A673 (cell line): ENCODE results near the gene ASIC3. TPM values are rescaled to one million over a fixed set of nuclear protein-coding genes. Genes with fewer than 3 reads are reported as not detected.
"Not testable (repeated sequence)": the region's sequence is repeated elsewhere in the genome, so short reads cannot be mapped to it uniquely, and the experiment has no call there.

ENCODE experiments used
- BruUV-seq: library from RNA; stranded (reverse); fragments of 400-500 nt; replicated peaks from 2 replicates; lab custom pipeline; 2021; lab: Mats Ljungman, UMichigan
- CTCF ChIA-PET: fragments of 300-600 bp; sonication (Branson Sonifier 250); formaldehyde crosslinking; loops from one replicate; lab custom pipeline; 2022; ENCODE audit warnings: antibody characterized with exemption; lab: Charles Lee
- POLR2A ChIA-PET: fragments of 300-600 bp; sonication (Branson Sonifier 250); formaldehyde crosslinking; loops from one replicate; lab custom pipeline; 2022; ENCODE audit warnings: antibody characterized with exemption; ENCODE audit not compliant: low non-redundant PET; lab: Charles Lee
- DNase-seq: peaks from one replicate; pipeline ENCODE4 v3.0.0-alpha.2; 2015; ENCODE audit warnings: low spot score
- H3K27ac ChIP-seq: fragments of 200-600 bp; sonication (generic); 2 replicates; pipeline ENCODE4 v1.5.1; 2016; ENCODE audit warnings: mixed run types, low read depth, mild to moderate bottlenecking, mixed read lengths, antibody characterized with exemption, low read length; ENCODE audit not compliant: poor library complexity, severe bottlenecking
- H3K27me3 ChIP-seq: fragments of 200-600 bp; sonication (generic); replicated peaks from 2 replicates; pipeline ENCODE4 v1.6.1; 2017; ENCODE audit warnings: mixed run types, low read depth, mild to moderate bottlenecking, mixed read lengths, antibody characterized with exemption, low read length; ENCODE audit not compliant: insufficient read depth, poor library complexity
- H3K36me3 ChIP-seq: fragments of 200-600 bp; sonication (generic); 2 replicates; pipeline ENCODE4 v1.6.1; 2016; ENCODE audit warnings: mixed run types, mild to moderate bottlenecking, mixed read lengths, antibody characterized with exemption, low read length; ENCODE audit not compliant: insufficient read depth, poor library complexity, severe bottlenecking
- H3K4me1 ChIP-seq: fragments of 200-600 bp; sonication (generic); 2 replicates; pipeline ENCODE4 v1.6.1; 2017; ENCODE audit warnings: mixed run types, mild to moderate bottlenecking, mixed read lengths, antibody characterized with exemption, low read length; ENCODE audit not compliant: insufficient read depth, poor library complexity, severe bottlenecking
- H3K4me3 ChIP-seq: fragments of 200-600 bp; sonication (generic); 2 replicates; pipeline ENCODE4 v1.5.1; 2016; ENCODE audit warnings: low read depth, mixed run types, mild to moderate bottlenecking, mixed read lengths, low read length; ENCODE audit not compliant: poor library complexity, severe bottlenecking
- H3K9me3 ChIP-seq: fragments of 200-600 bp; sonication (generic); 2 replicates; pipeline ENCODE4 v1.6.1; 2016; ENCODE audit warnings: mixed run types, low read depth, mild to moderate bottlenecking, mixed read lengths, antibody characterized with exemption, low read length; ENCODE audit not compliant: poor library complexity, severe bottlenecking
- EZH2 ChIP-seq: fragments of 200-600 bp; sonication (generic); IDR thresholded peaks from 2 replicates; pipeline ENCODE4 v1.6.1; 2017; ENCODE audit warnings: borderline replicate concordance, low read depth, mild to moderate bottlenecking, mixed read lengths, antibody characterized with exemption, low read length; ENCODE audit not compliant: poor library complexity, severe bottlenecking
- intact Hi-C: fragments of 100-400 bp; cut with micrococcal nuclease; formaldehyde crosslinking; loops from one replicate; pipeline ENCODE4 v1.10.0; 2022; ENCODE audit not compliant: unreplicated experiment
- total RNA-seq: library from RNA; stranded (reverse); gene quantifications from 2 replicates; pipeline ENCODE4 v1.2.3, GENCODE V29; 2021
- TF ChIP-seq, protein P1 (sequence below): fragments of 300-800, 200-600 bp; sonication (generic); conservative IDR thresholded peaks from 2 replicates; pipeline ENCODE4 v1.5.1; 2017; ENCODE audit warnings: low read depth, mild to moderate bottlenecking, antibody characterized with exemption, low read length, moderate library complexity, mixed read lengths

Gene ASIC3
- total RNA-seq, 1 experiment from 2014 or later = 4.5 TPM

DNA sequence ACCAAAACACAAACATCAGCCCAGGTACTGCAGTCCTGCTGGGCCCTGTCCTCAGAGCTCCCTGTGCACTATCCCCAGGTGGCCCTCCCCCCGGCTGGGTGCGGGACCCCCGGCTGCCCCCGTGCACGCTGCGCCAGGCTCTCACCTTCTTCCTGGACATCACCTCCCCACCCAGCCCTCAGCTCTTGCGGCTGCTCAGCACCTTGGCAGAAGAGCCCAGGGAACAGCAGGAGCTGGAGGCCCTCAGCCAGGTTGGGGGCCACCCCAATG, 38.4 kb upstream of the ASIC3 start:
- no peak for DNase-seq
- TF ChIP-seq, protein P1, sequence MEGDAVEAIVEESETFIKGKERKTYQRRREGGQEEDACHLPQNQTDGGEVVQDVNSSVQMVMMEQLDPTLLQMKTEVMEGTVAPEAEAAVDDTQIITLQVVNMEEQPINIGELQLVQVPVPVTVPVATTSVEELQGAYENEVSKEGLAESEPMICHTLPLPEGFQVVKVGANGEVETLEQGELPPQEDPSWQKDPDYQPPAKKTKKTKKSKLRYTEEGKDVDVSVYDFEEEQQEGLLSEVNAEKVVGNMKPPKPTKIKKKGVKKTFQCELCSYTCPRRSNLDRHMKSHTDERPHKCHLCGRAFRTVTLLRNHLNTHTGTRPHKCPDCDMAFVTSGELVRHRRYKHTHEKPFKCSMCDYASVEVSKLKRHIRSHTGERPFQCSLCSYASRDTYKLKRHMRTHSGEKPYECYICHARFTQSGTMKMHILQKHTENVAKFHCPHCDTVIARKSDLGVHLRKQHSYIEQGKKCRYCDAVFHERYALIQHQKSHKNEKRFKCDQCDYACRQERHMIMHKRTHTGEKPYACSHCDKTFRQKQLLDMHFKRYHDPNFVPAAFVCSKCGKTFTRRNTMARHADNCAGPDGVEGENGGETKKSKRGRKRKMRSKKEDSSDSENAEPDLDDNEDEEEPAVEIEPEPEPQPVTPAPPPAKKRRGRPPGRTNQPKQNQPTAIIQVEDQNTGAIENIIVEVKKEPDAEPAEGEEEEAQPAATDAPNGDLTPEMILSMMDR = no peak
- no peak for TF ChIP-seq EZH2
- Histone ChIP-seq H3K27ac (no peak overlapping the region), H3K9me3 (no peaks in the 10 kb centered on the region), H3K4me1 (peaks cover 26% of the 10 kb centered on the region), H3K36me3 (no peaks in the 10 kb centered on the region), H3K4me3 (no peak overlapping the region), H3K27me3 (no peaks in the 10 kb centered on the region)
- ChIA-PET POLR2A (no interaction called here), CTCF (interaction anchor here (0.6 kb wide), 1 partner anchor 70 kb away, joined by 4 read pairs; no protein-coding TSS in a partner anchor)
- no TSS peak for BruUV-seq
- intact Hi-C loops = loop anchor here (5.0 kb wide), 1 partner anchor 102 kb away; no protein-coding TSS in a partner anchor

GRCh38 chr7:151010307-151011096, 37.8 kb upstream of the ASIC3 start:
- ChIA-PET POLR2A (no interaction called here), CTCF (interaction anchor here (0.6 kb wide), 1 partner anchor 9 kb away, joined by 3 read pairs; no protein-coding TSS in a partner anchor)
- Histone ChIP-seq H3K9me3 (no peaks in the 10 kb centered on the region), H3K4me3 (no peak overlapping the region), H3K4me1 (peaks cover 26% of the 10 kb centered on the region), H3K27ac (no peak overlapping the region), H3K36me3 (no peaks in the 10 kb centered on the region), H3K27me3 (no peaks in the 10 kb centered on the region)
- no TSS peak for BruUV-seq
- DNase-seq = no peak
- TF ChIP-seq, protein P1 = no peak
- TF ChIP-seq EZH2 = no peak
- intact Hi-C loops = loop anchor here (5.0 kb wide), 1 partner anchor 102 kb away; no protein-coding TSS in a partner anchor

DNA sequence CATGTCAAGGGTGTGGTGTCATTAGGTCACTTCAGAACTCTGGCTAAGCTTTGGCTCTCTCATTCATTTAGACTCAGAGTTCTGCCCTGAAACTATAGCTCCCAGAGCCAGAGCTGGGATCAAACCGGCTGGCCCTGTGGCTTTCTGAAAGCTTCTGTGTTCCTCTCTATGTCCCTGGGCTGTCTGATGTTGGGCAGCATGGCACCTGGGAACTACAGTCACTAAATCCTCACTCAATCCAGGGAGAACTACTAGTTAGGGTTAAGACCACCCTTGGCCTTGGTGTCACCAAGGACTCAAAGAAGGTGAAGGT, 37.3 kb upstream of the ASIC3 start:
- Histone ChIP-seq H3K36me3 (no peaks in the 10 kb centered on the region), H3K4me3 (no peak overlapping the region), H3K27me3 (no peaks in the 10 kb centered on the region), H3K27ac (no peak overlapping the region), H3K4me1 (peaks cover 26% of the 10 kb centered on the region), H3K9me3 (no peaks in the 10 kb centered on the region)
- TF ChIP-seq, protein P1 = no peak
- TF ChIP-seq EZH2 = no peak
- POLR2A ChIA-PET = no interaction called here
- intact Hi-C loops = loop anchor here (5.0 kb wide), 1 partner anchor 101 kb away; no protein-coding TSS in a partner anchor
- no TSS peak for BruUV-seq
- no peak for DNase-seq
- CTCF ChIA-PET = no interaction called here

DNA sequence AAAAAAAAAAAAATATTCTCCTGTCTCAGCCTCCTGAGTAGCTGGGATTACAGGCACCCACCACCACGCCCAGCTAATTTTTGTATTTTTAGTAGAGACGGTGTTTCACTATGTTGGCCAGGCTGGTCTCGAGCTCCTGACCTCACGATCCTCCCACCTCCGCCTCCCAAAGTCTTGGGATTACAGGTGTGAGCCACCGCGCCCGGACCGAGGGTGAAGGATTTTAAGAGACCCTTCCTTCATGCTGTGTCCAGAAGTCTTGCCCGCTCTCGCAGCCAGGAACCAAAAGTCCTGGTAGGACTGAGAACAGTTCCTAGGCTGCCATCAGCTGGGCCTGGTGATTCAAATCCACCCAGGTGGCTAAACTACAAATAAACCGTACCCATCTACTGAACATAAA, 36.7 kb upstream of the ASIC3 start:
- BruUV-seq, H3K4me3 ChIP-seq, H3K9me3 ChIP-seq, POLR2A ChIA-PET, H3K36me3 ChIP-seq, H3K27ac ChIP-seq, DNase-seq, H3K27me3 ChIP-seq: not testable (repeated sequence)
- peaks cover 26% of the 10 kb centered on the region for H3K4me1 ChIP-seq
- intact Hi-C loops = loop anchor here (2.0 to 5.0 kb wide), 2 partner anchors 49 to 101 kb away; no protein-coding TSS in a partner anchor
- CTCF ChIA-PET = interaction anchor here (0.6 kb wide), 1 partner anchor 66 kb away, joined by 3 read pairs; no protein-coding TSS in a partner anchor
